ENCODE results near the gene LURAP1L. TPM values are rescaled to one million over a fixed set of nuclear protein-coding genes. Genes with fewer than 3 reads are reported as not detected.

The LURAP1L gene
- polyA plus RNA-seq, 1 donor (not counting 4 experiments of a cell fraction or from before 2014, with no cell fraction given), result 25.0 TPM

- FAIRE-seq (no peak), DNase-seq (ENCODE audit: low read depth, low spot score) (no peak)
- dilution Hi-C loops (cut with MboI; ENCODE audit: extremely low pct_ligation_motif_present, low sequenced_read_pairs), result no loop called here
- Histone ChIP-seq H3K36me3 (ENCODE audit: control insufficient read depth in 2 of 2, extremely low read depth in 1 of 2, insufficient read depth in 2 of 2, low read length in 2 of 2) (peaks cover 0 to 11% of the 10 kb centered on the region in 2 experiments), H3K9me1 (ENCODE audit: control insufficient read depth, extremely low read depth, insufficient read depth, low read length) (no peaks in the 10 kb centered on the region), H3K27me3 (ENCODE audit: control insufficient read depth, extremely low read depth, insufficient read depth, low read length) (no peaks in the 10 kb centered on the region), H4K20me1 (ENCODE audit: control insufficient read depth, extremely low read depth, insufficient read depth, low read length) (no peaks in the 10 kb centered on the region), H3K4me3 (ENCODE audit: control insufficient read depth in 2 of 3, extremely low read depth in 1 of 3, insufficient read depth in 2 of 3, low read depth in 1 of 3, low read length in 3 of 3) (peak overlapping the region in 2 of 3 experiments; percentile 24 to 27), H3K9ac (ENCODE audit: control insufficient read depth, extremely low read depth, insufficient read depth, low read length) (peak overlapping the region; percentile 81), H3K79me2 (ENCODE audit: control insufficient read depth, insufficient read depth, low read length) (peaks cover 5% of the 10 kb centered on the region), H2AFZ (ENCODE audit: control insufficient read depth, low read length) (no peak overlapping the region), H3K4me2 (ENCODE audit: control insufficient read depth, extremely low read depth, insufficient read depth, low read depth, low read length) (peak overlapping the region; percentile 81), H3K4me1 (ENCODE audit: control insufficient read depth, extremely low read depth, insufficient read depth, low read length) (peaks cover 31% of the 10 kb centered on the region), H3K27ac (ENCODE audit: control insufficient read depth, insufficient read depth, low read length) (peak overlapping the region; percentile 94), H3K9me3 (ENCODE audit: control insufficient read depth, low read depth, low read length) (no peaks in the 10 kb centered on the region)
- TF ChIP-seq, protein P1, sequence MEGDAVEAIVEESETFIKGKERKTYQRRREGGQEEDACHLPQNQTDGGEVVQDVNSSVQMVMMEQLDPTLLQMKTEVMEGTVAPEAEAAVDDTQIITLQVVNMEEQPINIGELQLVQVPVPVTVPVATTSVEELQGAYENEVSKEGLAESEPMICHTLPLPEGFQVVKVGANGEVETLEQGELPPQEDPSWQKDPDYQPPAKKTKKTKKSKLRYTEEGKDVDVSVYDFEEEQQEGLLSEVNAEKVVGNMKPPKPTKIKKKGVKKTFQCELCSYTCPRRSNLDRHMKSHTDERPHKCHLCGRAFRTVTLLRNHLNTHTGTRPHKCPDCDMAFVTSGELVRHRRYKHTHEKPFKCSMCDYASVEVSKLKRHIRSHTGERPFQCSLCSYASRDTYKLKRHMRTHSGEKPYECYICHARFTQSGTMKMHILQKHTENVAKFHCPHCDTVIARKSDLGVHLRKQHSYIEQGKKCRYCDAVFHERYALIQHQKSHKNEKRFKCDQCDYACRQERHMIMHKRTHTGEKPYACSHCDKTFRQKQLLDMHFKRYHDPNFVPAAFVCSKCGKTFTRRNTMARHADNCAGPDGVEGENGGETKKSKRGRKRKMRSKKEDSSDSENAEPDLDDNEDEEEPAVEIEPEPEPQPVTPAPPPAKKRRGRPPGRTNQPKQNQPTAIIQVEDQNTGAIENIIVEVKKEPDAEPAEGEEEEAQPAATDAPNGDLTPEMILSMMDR (optimal IDR thresholded peaks at IDR 0.05 in 1 of 3, IDR thresholded peaks at IDR 0.05 in 1 of 3, conservative IDR thresholded peaks at IDR 0.05 in 1 of 3; ENCODE audit: extremely low read depth in 1 of 3, insufficient read depth in 2 of 3, low read length in 3 of 3), result no peak
- no peak for TF ChIP-seq EZH2 (IDR thresholded peaks at IDR 0.05; ENCODE audit: low read length)
These were observed 40.0 kb downstream of the LURAP1L start for GRCh38 chr9:12814877-12815237.

DNA sequence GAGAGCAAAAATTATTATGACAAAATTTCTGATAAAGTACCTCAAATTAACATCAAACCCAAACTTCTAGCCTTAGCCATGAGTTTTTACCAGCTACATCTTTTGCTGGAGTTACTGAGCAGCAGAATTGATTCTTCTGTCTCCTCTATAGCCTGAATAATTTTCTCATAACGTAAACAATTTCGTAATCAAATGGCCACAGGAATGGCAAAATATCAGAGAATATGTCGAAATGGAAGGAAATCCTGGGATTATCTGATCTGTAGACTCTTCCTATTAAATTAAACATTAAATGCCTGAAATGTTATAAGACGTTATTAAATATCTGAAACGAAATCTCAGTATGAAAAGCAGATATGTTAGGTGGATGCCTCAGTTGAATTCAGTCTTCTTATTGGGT is 41.1 kb downstream of the LURAP1L start:
- dilution Hi-C loops (cut with MboI; ENCODE audit: extremely low pct_ligation_motif_present, low sequenced_read_pairs), result no loop called here
- no peak for DNase-seq (ENCODE audit: low read depth, low spot score)
- no peaks in the 10 kb centered on the region for H3K9me1 ChIP-seq (ENCODE audit: control insufficient read depth, extremely low read depth, insufficient read depth, low read length)
- H3K9me3 ChIP-seq (ENCODE audit: control insufficient read depth, low read depth, low read length), result no peaks in the 10 kb centered on the region
- peak overlapping the region; percentile 94 for H3K27ac ChIP-seq (ENCODE audit: control insufficient read depth, insufficient read depth, low read length)
- no peaks in the 10 kb centered on the region for H4K20me1 ChIP-seq (ENCODE audit: control insufficient read depth, extremely low read depth, insufficient read depth, low read length)
- FAIRE-seq, result no peak
- no peak overlapping the region for H3K4me2 ChIP-seq (ENCODE audit: control insufficient read depth, extremely low read depth, insufficient read depth, low read depth, low read length)
- peaks cover 5% of the 10 kb centered on the region for H3K79me2 ChIP-seq (ENCODE audit: control insufficient read depth, insufficient read depth, low read length)
- H3K4me3 ChIP-seq (ENCODE audit: control insufficient read depth in 2 of 3, extremely low read depth in 1 of 3, insufficient read depth in 2 of 3, low read depth in 1 of 3, low read length in 3 of 3), result no peak overlapping the region
- peaks cover 0 to 7% of the 10 kb centered on the region in 2 experiments for H3K36me3 ChIP-seq (ENCODE audit: control insufficient read depth in 2 of 2, extremely low read depth in 1 of 2, insufficient read depth in 2 of 2, low read length in 2 of 2)
- peaks cover 31% of the 10 kb centered on the region for H3K4me1 ChIP-seq (ENCODE audit: control insufficient read depth, extremely low read depth, insufficient read depth, low read length)
- no peaks in the 10 kb centered on the region for H3K27me3 ChIP-seq (ENCODE audit: control insufficient read depth, extremely low read depth, insufficient read depth, low read length)
- TF ChIP-seq EZH2 (IDR thresholded peaks at IDR 0.05; ENCODE audit: low read length), result no peak
- TF ChIP-seq, protein P1 (optimal IDR thresholded peaks at IDR 0.05 in 1 of 3, IDR thresholded peaks at IDR 0.05 in 1 of 3, conservative IDR thresholded peaks at IDR 0.05 in 1 of 3; ENCODE audit: extremely low read depth in 1 of 3, insufficient read depth in 2 of 3, low read length in 3 of 3), result no peak
- H3K9ac ChIP-seq (ENCODE audit: control insufficient read depth, extremely low read depth, insufficient read depth, low read length), result no peak overlapping the region
- no peak overlapping the region for H2AFZ ChIP-seq (ENCODE audit: control insufficient read depth, low read length)
